Measurements from ENCODE around the gene FAM222A. TPM values are rescaled to one million over a fixed set of nuclear protein-coding genes. Genes with fewer than 3 reads are reported as not detected.

The FAM222A gene
- total RNA-seq, 1 donor from 2014 or later, result 0.58 TPM

DNA sequence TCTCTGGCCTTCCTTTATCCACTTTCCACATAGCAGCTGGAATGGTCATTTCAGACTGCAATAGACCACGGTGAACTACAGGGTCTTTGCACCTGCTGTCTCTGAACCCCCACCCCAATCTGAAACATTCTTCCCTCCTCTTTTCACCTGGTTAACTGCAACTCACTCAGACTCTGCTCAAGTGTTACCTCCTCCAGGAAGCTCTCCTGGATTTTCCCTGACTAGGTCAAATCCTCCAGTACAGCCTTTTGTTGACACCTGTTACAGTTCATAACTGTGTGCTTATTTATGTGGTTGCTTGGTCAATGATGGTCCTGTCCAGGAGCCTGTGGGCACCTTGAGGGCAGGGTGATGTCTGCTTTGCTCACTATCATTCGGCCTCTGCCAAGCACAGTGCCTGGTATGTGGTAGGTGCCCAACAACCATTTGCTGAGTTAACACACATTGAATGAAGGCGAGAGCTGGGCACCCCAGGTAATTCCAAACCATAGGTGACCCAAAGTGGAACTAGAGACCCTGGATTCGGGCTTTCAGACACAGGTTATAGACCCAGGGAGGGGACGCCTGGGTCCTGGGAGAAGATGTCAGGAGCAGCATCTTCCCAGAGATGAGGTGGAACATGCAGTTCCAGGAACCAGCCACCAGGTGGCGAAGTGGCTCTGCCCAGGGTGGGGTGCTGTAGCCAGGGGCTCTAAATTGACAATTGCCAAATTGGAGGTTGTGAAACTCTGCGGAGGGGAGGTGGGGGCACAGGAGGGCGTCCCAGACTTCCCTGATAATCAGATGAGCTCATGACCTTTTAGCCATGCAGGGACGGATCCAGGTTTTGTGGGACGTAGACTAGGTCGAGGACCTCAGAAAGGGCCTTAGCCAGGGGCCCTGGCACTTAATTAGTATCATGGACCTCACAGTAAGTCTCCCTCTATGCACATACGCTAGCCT, 91.5 kb downstream of the FAM222A start:
- TF ChIP-seq, protein P1, sequence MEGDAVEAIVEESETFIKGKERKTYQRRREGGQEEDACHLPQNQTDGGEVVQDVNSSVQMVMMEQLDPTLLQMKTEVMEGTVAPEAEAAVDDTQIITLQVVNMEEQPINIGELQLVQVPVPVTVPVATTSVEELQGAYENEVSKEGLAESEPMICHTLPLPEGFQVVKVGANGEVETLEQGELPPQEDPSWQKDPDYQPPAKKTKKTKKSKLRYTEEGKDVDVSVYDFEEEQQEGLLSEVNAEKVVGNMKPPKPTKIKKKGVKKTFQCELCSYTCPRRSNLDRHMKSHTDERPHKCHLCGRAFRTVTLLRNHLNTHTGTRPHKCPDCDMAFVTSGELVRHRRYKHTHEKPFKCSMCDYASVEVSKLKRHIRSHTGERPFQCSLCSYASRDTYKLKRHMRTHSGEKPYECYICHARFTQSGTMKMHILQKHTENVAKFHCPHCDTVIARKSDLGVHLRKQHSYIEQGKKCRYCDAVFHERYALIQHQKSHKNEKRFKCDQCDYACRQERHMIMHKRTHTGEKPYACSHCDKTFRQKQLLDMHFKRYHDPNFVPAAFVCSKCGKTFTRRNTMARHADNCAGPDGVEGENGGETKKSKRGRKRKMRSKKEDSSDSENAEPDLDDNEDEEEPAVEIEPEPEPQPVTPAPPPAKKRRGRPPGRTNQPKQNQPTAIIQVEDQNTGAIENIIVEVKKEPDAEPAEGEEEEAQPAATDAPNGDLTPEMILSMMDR (IDR thresholded peaks at IDR 0.05; ENCODE audit: insufficient read depth, low read length, poor library complexity, severe bottlenecking), result peak; percentile 94
- H3K27me3 ChIP-seq (ENCODE audit: control insufficient read depth, insufficient read depth, low read length), result no peaks in the 10 kb centered on the region
- no peak for DNase-seq (ENCODE audit: low read depth)
- H3K4me3 ChIP-seq (ENCODE audit: low read depth, low read length), result no peak overlapping the region
- no peaks in the 10 kb centered on the region for H3K36me3 ChIP-seq (ENCODE audit: control insufficient read depth, insufficient read depth, low read length)

DNA sequence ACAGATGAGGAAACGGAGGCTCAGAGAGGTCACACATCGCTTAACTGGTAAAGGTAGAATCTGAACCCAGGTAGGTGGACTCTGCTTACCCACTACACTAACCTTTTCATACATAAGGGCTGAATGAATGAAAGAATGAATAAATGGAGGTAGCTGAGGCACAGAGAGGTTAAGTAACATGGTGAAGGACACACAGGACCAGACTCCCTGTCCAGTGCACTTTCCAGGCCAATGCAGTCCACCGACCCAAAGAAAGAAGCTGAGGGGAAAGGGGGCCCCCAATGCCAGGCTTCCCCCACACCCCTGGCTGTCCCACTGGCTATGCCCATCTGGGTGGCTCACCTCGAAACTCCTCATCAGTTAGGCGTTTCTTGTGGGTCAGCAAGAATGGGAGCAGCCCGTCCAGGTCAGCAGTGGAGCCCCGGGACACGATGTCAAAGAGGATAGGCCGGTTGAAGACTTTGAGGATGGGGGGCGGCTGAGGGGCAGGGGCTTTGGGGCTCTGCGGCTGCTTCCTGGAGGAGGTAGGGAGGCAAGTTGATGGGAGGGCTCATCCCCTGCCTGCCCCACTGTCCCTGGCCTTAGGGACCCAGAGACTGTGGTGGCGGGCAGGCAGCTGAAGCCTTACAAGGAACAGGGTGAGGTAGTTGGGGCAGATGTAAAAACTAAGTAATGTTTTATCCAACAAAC, 94.5 kb downstream of the FAM222A start:
- Histone ChIP-seq H3K4me3 (ENCODE audit: low read depth, low read length) (no peak overlapping the region), H3K27me3 (ENCODE audit: control insufficient read depth, insufficient read depth, low read length) (no peaks in the 10 kb centered on the region), H3K36me3 (ENCODE audit: control insufficient read depth, insufficient read depth, low read length) (no peaks in the 10 kb centered on the region)
- TF ChIP-seq, protein P1 (IDR thresholded peaks at IDR 0.05; ENCODE audit: insufficient read depth, low read length, poor library complexity, severe bottlenecking), result no peak
- no peak for DNase-seq (ENCODE audit: low read depth)

DNA sequence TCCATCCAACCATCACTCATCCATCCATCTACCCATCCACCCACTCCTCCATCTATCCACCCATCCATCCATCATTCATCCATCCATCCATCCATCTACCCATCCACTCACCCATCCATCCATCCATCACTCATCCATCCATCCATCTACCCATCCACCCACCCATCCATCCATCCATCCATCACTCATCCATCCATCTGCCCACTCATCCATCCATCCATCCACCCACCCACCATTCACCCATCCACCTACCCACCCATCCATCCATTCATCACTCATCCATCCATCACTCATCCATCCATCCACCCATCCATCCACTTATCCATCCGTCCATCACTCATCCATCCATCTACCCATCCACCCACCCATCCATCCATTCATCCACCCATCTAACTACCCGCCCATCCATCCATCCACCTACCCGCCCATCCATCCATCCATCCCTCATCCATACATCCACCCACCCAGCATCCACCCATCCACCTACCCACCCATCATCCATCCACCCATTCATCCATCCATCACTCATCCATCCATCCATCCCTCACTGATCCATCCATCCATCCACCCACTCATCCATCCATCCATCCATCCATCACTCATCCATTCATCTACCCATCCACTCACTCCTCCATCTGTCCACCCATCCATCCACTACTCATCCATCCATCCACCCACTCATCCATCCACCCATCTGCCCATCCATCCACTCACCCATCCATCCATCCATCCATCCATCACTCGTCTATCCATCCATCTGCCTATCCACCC, 95.4 kb downstream of the FAM222A start:
- no peaks in the 10 kb centered on the region for H3K36me3 ChIP-seq (ENCODE audit: control insufficient read depth, insufficient read depth, low read length)
- TF ChIP-seq, protein P1 (IDR thresholded peaks at IDR 0.05; ENCODE audit: insufficient read depth, low read length, poor library complexity, severe bottlenecking), result no peak

DNA sequence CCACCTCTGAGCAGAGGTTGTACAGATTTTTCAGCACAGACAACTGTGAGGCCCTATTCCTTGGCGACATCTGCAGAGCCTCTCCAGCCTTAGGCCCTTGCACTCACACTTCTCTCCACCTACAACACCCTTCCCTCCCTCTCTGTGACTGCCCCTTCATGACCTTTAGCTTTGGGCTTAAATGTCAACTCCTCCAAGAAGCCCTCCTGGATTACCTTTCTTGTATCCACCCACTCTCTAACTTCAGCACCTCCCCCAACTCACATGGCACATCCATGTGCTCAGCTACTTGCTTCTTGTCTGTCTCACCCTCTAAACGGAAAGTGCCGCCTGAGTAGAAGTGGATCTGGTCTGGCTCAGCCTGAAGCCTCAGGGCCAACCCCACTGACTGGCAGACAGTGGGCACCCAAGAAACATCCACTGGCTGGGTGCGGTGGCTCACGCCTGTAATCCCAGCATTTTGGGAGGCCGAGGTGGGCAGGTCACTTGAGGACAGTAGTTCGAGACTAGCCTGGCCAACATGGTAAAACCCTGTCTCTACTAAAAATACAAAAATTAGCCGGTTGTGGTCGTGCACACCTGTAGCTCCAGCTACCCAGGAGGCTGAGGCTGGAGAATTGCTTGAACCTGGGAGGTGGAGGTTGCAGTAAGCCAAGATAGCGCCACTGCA, 97.5 kb downstream of the FAM222A start:
- TF ChIP-seq, protein P1 (IDR thresholded peaks at IDR 0.05; ENCODE audit: insufficient read depth, low read length, poor library complexity, severe bottlenecking), result no peak
- no peak for DNase-seq (ENCODE audit: low read depth)
- Histone ChIP-seq H3K4me3 (ENCODE audit: low read depth, low read length) (no peak overlapping the region), H3K36me3 (ENCODE audit: control insufficient read depth, insufficient read depth, low read length) (no peaks in the 10 kb centered on the region), H3K27me3 (ENCODE audit: control insufficient read depth, insufficient read depth, low read length) (no peaks in the 10 kb centered on the region)

More for the DNA sequence above, 95.4 kb downstream of the FAM222A start:
- H3K4me3 ChIP-seq (ENCODE audit: low read depth, low read length), result no peak overlapping the region
- H3K27me3 ChIP-seq (ENCODE audit: control insufficient read depth, insufficient read depth, low read length), result no peaks in the 10 kb centered on the region
- no peak for DNase-seq (ENCODE audit: low read depth)

DNA sequence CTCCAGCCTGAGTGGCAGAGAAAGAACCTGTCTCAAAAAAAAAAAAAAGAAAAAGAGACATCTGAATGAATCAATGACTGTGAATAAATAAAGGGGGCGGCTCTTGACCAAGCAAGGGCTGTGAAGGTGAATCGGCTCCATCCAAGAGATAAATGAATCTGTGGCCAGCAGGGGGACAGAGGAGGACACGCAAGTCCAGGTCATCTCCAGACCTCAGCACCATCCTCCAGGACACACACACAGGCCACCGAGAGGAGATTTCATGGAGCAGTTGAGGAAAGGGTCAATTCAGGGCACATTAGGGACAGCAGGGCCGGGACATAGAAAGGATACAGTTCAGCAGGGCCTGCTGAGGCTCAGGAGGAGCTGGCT, 98.0 kb downstream of the FAM222A start:
- Histone ChIP-seq H3K27me3 (ENCODE audit: control insufficient read depth, insufficient read depth, low read length) (no peaks in the 10 kb centered on the region), H3K36me3 (ENCODE audit: control insufficient read depth, insufficient read depth, low read length) (no peaks in the 10 kb centered on the region), H3K4me3 (ENCODE audit: low read depth, low read length) (no peak overlapping the region)
- TF ChIP-seq, protein P1 (IDR thresholded peaks at IDR 0.05; ENCODE audit: insufficient read depth, low read length, poor library complexity, severe bottlenecking), result peak; percentile 3
- DNase-seq (ENCODE audit: low read depth), result no peak
